Testis (tissue), 2 donors: ENCODE measurements around the gene ZNF613.

ENCODE experiments used
- CTCF ChIP-seq, 3 experiments: fragments of 450-650 bp in 2 of 3; fragments of 200-600 bp in 1 of 3; sonication (generic) in 1 of 3; IDR thresholded peaks; one replicate each; pipeline ENCODE4 v1.5.1; 2016 to 2019; ENCODE audit warnings: antibody characterized with exemption in 3 of 3, mild to moderate bottlenecking in 2 of 3, moderate library complexity in 1 of 3
- POLR2A ChIP-seq: fragments of 450-650 bp; IDR thresholded peaks from one replicate; pipeline ENCODE4 v1.6.1; 2017; ENCODE audit warnings: antibody characterized with exemption, mild to moderate bottlenecking, moderate library complexity

- TF ChIP-seq POLR2A (no peak), CTCF (IDR thresholded peaks at IDR 0.05) (no peak)
Observed at GRCh38 chr19:51916167-51916566, 11.1 kb upstream of the ZNF613 start.
